COLO668 (cell line): ENCODE results near the gene CFAP298.
"Not testable (repeated sequence)": the region's sequence is repeated elsewhere in the genome, so short reads cannot be mapped to it uniquely, and the experiment has no call there.

Experiments
- DNase-seq: peaks from one replicate; lab custom pipeline; 2025; ENCODE audit not compliant: unreplicated experiment; lab: John Stamatoyannopoulos, UW

CFAP298 gene

GRCh38 chr21:32569261-32570230, 42.6 kb downstream of the CFAP298 start:
- peak; percentile 74 for DNase-seq

- no peak for DNase-seq
These were observed 44.6 kb downstream of the CFAP298 start for GRCh38 chr21:32567626-32568025.

- no peak for DNase-seq
These were observed 45.3 kb downstream of the CFAP298 start for GRCh38 chr21:32566741-32567389.

- no peak for DNase-seq
These were observed 46.2 kb downstream of the CFAP298 start for GRCh38 chr21:32565856-32566465.

- DNase-seq = no peak
These were observed 49.3 kb downstream of the CFAP298 start for GRCh38 chr21:32562915-32563314.

- no peak for DNase-seq
These were observed 49.8 kb downstream of the CFAP298 start for GRCh38 chr21:32562426-32562825.

- DNase-seq = not testable (repeated sequence)
These were observed 50.7 kb downstream of the CFAP298 start for GRCh38 chr21:32561476-32561875.

GRCh38 chr21:32560896-32561295, 51.3 kb downstream of the CFAP298 start:
- no peak for DNase-seq

- no peak for DNase-seq
These were observed 53.1 kb downstream of the CFAP298 start for GRCh38 chr21:32559006-32559610.

GRCh38 chr21:32558106-32558505, 54.1 kb downstream of the CFAP298 start:
- DNase-seq = no peak

- DNase-seq = no peak
These were observed 57.1 kb downstream of the CFAP298 start for GRCh38 chr21:32554832-32555638.

GRCh38 chr21:32549886-32550285, 62.3 kb downstream of the CFAP298 start:
- no peak for DNase-seq

GRCh38 chr21:32549440-32549839, 62.7 kb downstream of the CFAP298 start:
- DNase-seq = no peak
